Keratinocyte (primary cell): Measurements from ENCODE around the gene SPATA2. TPM values are rescaled to one million over a fixed set of nuclear protein-coding genes. Genes with fewer than 3 reads are reported as not detected.

ENCODE experiments used
- DNase-seq: peaks from one replicate; pipeline ENCODE4 v3.0.0-alpha.2; 2011; ENCODE audit warnings: low read depth, missing footprints, low spot score
- FAIRE-seq: peaks from 2 replicates; lab custom pipeline; 2011; peaks lifted over from hg19 to GRCh38; lab: Jason Lieb, UNC
- H2AFZ ChIP-seq: 2 replicates; pipeline ENCODE4 v1.6.0; 2012; ENCODE audit warnings: low read length, control low read depth, inconsistent platforms; ENCODE audit not compliant: control insufficient read depth
- H3K27ac ChIP-seq: 2 replicates; pipeline ENCODE4 v1.5.1; 2011; ENCODE audit warnings: low read length; ENCODE audit not compliant: control insufficient read depth, insufficient read depth
- H3K27me3 ChIP-seq: 3 replicates; pipeline ENCODE4 v1.6.0; 2011; ENCODE audit warnings: low read length; ENCODE audit not compliant: control insufficient read depth, insufficient read depth; ENCODE audit errors: extremely low read depth
- H3K36me3 ChIP-seq, 2 experiments: 2 replicates in 1 of 2; 3 replicates in 1 of 2; pipeline ENCODE4 v1.5.1; 2011; ENCODE audit warnings: low read length in 2 of 2, mild to moderate bottlenecking in 1 of 2; ENCODE audit not compliant: control insufficient read depth in 2 of 2, insufficient read depth in 2 of 2; ENCODE audit errors: extremely low read depth in 1 of 2
- H3K4me1 ChIP-seq: 3 replicates; pipeline ENCODE4 v1.5.1; 2011; ENCODE audit warnings: low read length; ENCODE audit not compliant: control insufficient read depth, insufficient read depth; ENCODE audit errors: extremely low read depth
- H3K4me2 ChIP-seq: 3 replicates; pipeline ENCODE4 v1.6.0; 2011; ENCODE audit warnings: low read depth, low read length; ENCODE audit not compliant: control insufficient read depth, insufficient read depth; ENCODE audit errors: extremely low read depth
- H3K4me3 ChIP-seq, 3 experiments: fragments of 200-600 bp in 1 of 3; sonication (generic) in 1 of 3; 2 replicates in 2 of 3; 3 replicates in 1 of 3; pipeline ENCODE4 v1.5.1; 2011 to 2016; ENCODE audit warnings: low read length in 3 of 3, mild to moderate bottlenecking in 3 of 3, control low read depth in 2 of 3, inconsistent platforms in 1 of 3, low read depth in 1 of 3, mixed read lengths in 1 of 3, mixed run types in 1 of 3, moderate library complexity in 1 of 3; ENCODE audit not compliant: control insufficient read depth in 2 of 3, insufficient read depth in 2 of 3; ENCODE audit errors: extremely low read depth in 1 of 3
- H3K79me2 ChIP-seq: 2 replicates; pipeline ENCODE4 v1.6.0; 2012; ENCODE audit warnings: low read length; ENCODE audit not compliant: control insufficient read depth, insufficient read depth
- H3K9ac ChIP-seq: 3 replicates; pipeline ENCODE4 v1.6.0; 2011; ENCODE audit warnings: low read length; ENCODE audit not compliant: control insufficient read depth, insufficient read depth; ENCODE audit errors: extremely low read depth
- H3K9me1 ChIP-seq: 3 replicates; pipeline ENCODE4 v1.6.0; 2011; ENCODE audit warnings: low read length; ENCODE audit not compliant: control insufficient read depth, insufficient read depth; ENCODE audit errors: extremely low read depth
- H3K9me3 ChIP-seq: 2 replicates; pipeline ENCODE4 v1.5.1; 2012; ENCODE audit warnings: low read depth, low read length; ENCODE audit not compliant: control insufficient read depth
- H4K20me1 ChIP-seq: 3 replicates; pipeline ENCODE4 v1.6.0; 2011; ENCODE audit warnings: low read length; ENCODE audit not compliant: control insufficient read depth, insufficient read depth; ENCODE audit errors: extremely low read depth
- EZH2 ChIP-seq: IDR thresholded peaks from one replicate; pipeline ENCODE4 v1.6.1; 2012; ENCODE audit warnings: inconsistent platforms, mild to moderate bottlenecking, low read length, moderate library complexity
- dilution Hi-C: fragments of 300-500 bp; cut with MboI; formaldehyde crosslinking; loops from one replicate; pipeline ENCODE4 v1.7.0; 2020; ENCODE audit warnings: low sequenced_read_pairs; ENCODE audit not compliant: extremely low pct_ligation_motif_present
- polyA plus RNA-seq, 5 experiments: library from polyadenylated mRNA; depleted of rRNA in 3 of 5; stranded (reverse) in 3 of 5; stranded (forward) in 1 of 5; unstranded in 1 of 5; fragments of >200 nt; gene quantifications; 1 replicate in 1 of 5; 2 replicates in 3 of 5; 3 replicates in 1 of 5; pipeline versions ENCODE4 v1.2.1 to v1.2.3, GENCODE V29; 2011 to 2012; ENCODE audit warnings: missing spikeins in 2 of 5, low read depth in 1 of 5, low replicate concordance in 1 of 5
- TF ChIP-seq, protein P1 (sequence below), 3 experiments: IDR thresholded peaks in 1 of 3; conservative IDR thresholded peaks in 1 of 3; optimal IDR thresholded peaks in 1 of 3; 2 replicates in 2 of 3; 3 replicates in 1 of 3; pipeline versions ENCODE3 to v1.5.1; 2011; ENCODE audit warnings: low read length in 3 of 3, mild to moderate bottlenecking in 3 of 3, moderate library complexity in 2 of 3, control low read depth in 1 of 3, inconsistent platforms in 1 of 3; ENCODE audit not compliant: insufficient read depth in 2 of 3; ENCODE audit errors: extremely low read depth in 1 of 3

SPATA2 gene
- polyA plus RNA-seq, 1 donor (not counting 4 experiments of a cell fraction or from before 2014, with no cell fraction given), result 3.2 TPM

DNA sequence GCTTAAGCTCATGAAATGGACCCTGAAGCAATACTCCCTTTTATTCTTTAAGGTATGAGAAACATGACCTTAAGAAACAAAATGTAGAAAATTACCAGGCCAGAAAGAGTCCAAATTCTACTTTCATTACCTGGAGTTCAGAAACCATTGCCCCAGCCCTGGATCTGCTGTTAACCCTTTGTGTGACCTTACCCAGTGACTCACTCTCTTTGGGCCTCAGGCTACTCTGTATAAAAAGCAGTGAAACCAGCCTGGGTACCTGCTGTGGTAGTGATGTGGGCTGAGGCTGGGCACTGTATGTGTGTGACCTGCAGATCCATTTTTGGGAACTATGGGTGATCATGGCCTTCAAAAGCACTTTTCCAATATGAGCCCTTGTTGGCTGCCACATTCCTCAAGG lies 55.5 kb downstream of the SPATA2 start:
- H4K20me1 ChIP-seq, result no peaks in the 10 kb centered on the region
- no peaks in the 10 kb centered on the region for H3K9me1 ChIP-seq
- H3K9ac ChIP-seq, result no peak overlapping the region
- H3K27ac ChIP-seq, result no peak overlapping the region
- no peaks in the 10 kb centered on the region for H3K27me3 ChIP-seq
- H3K4me2 ChIP-seq, result no peak overlapping the region
- H3K4me1 ChIP-seq, result peaks cover 7% of the 10 kb centered on the region
- no peak overlapping the region for H3K4me3 ChIP-seq
- no peaks in the 10 kb centered on the region for H3K79me2 ChIP-seq
- H3K36me3 ChIP-seq, result peaks cover 9 to 10% of the 10 kb centered on the region in 2 experiments
- no peak for TF ChIP-seq EZH2
- TF ChIP-seq, protein P1, sequence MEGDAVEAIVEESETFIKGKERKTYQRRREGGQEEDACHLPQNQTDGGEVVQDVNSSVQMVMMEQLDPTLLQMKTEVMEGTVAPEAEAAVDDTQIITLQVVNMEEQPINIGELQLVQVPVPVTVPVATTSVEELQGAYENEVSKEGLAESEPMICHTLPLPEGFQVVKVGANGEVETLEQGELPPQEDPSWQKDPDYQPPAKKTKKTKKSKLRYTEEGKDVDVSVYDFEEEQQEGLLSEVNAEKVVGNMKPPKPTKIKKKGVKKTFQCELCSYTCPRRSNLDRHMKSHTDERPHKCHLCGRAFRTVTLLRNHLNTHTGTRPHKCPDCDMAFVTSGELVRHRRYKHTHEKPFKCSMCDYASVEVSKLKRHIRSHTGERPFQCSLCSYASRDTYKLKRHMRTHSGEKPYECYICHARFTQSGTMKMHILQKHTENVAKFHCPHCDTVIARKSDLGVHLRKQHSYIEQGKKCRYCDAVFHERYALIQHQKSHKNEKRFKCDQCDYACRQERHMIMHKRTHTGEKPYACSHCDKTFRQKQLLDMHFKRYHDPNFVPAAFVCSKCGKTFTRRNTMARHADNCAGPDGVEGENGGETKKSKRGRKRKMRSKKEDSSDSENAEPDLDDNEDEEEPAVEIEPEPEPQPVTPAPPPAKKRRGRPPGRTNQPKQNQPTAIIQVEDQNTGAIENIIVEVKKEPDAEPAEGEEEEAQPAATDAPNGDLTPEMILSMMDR (optimal IDR thresholded peaks at IDR 0.05 in 1 of 3, IDR thresholded peaks at IDR 0.05 in 1 of 3, conservative IDR thresholded peaks at IDR 0.05 in 1 of 3; ENCODE audit: extremely low read depth in 1 of 3, insufficient read depth in 2 of 3, low read length in 3 of 3), result no peak
- DNase-seq (no peak), FAIRE-seq (no peak)
- H3K9me3 ChIP-seq, result no peaks in the 10 kb centered on the region
- dilution Hi-C loops, result no loop called here
- no peak overlapping the region for H2AFZ ChIP-seq

DNA sequence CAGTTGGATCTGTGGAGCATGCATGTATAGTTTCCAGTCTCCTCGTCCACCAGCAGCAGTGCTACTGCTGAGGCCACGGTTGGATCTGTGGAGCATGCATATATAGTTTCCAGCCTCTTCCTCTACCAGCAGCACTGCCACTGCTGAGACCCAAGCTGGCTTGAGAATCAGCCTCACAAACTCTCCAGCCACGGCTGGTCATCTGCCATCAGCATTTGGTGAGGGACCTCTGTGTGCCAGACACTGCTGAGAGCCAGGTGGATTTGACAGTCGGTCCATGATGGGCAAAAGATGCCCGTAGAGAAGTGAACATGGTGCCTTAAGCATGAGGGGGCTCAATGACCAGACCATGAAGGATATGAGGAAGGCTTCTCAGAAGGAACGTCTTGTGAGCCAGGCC lies 56.3 kb downstream of the SPATA2 start:
- Histone ChIP-seq H4K20me1 (no peaks in the 10 kb centered on the region), H3K36me3 (peaks cover 6 to 7% of the 10 kb centered on the region in 2 experiments), H3K4me2 (no peak overlapping the region), H3K4me1 (peaks cover 9% of the 10 kb centered on the region), H3K79me2 (no peaks in the 10 kb centered on the region), H3K9me3 (no peaks in the 10 kb centered on the region), H3K27ac (no peak overlapping the region), H2AFZ (no peak overlapping the region), H3K27me3 (no peaks in the 10 kb centered on the region), H3K9ac (no peak overlapping the region), H3K9me1 (no peaks in the 10 kb centered on the region), H3K4me3 (no peak overlapping the region)
- dilution Hi-C loops, result no loop called here
- TF ChIP-seq, protein P1 (optimal IDR thresholded peaks at IDR 0.05 in 1 of 3, IDR thresholded peaks at IDR 0.05 in 1 of 3, conservative IDR thresholded peaks at IDR 0.05 in 1 of 3; ENCODE audit: extremely low read depth in 1 of 3, insufficient read depth in 2 of 3, low read length in 3 of 3), result no peak
- no peak for TF ChIP-seq EZH2
- DNase-seq, result no peak
- no peak for FAIRE-seq
